Vagina (tissue), 2 donors: Measurements from ENCODE around the gene TCF7L1. TPM values are rescaled to one million over a fixed set of nuclear protein-coding genes. Genes with fewer than 3 reads are reported as not detected.
"Not testable (repeated sequence)": the region's sequence is repeated elsewhere in the genome, so short reads cannot be mapped to it uniquely, and the experiment has no call there.

Source experiments
- DNase-seq, 2 donors: peaks; one replicate each; pipeline ENCODE4 v3.0.0-alpha.2; 2017; ENCODE audit errors: extremely low spot score in 2 of 2
- H3K27ac ChIP-seq: fragments of 200-600 bp; sonication (generic); one replicate; pipeline ENCODE4 v1.5.1; 2019
- H3K27me3 ChIP-seq: fragments of 200-600 bp; sonication (generic); one replicate; pipeline ENCODE4 v1.5.1; 2019
- H3K36me3 ChIP-seq, 2 donors: fragments of 200-600 bp; sonication (generic); one replicate each; pipeline ENCODE4 v1.5.1; 2017 to 2019
- H3K4me1 ChIP-seq: fragments of 200-600 bp; sonication (generic); one replicate; pipeline ENCODE4 v1.5.1; 2019
- H3K4me3 ChIP-seq, 2 donors: fragments of 200-600 bp; sonication (generic); 1 replicate in 1 of 2; 2 replicates in 1 of 2; pipeline ENCODE4 v1.5.1; 2016 to 2019
- H3K9me3 ChIP-seq: fragments of 200-600 bp; sonication (generic); one replicate; pipeline ENCODE4 v1.5.1; 2019
- CTCF ChIP-seq, 3 experiments: fragments of 450-650 bp in 2 of 3; fragments of 200-600 bp in 1 of 3; sonication (generic) in 1 of 3; IDR thresholded peaks; one replicate each; pipeline ENCODE4 v1.5.1; 2017 to 2019; ENCODE audit warnings: antibody characterized with exemption in 3 of 3, mild to moderate bottlenecking in 2 of 3, moderate library complexity in 2 of 3
- POLR2A ChIP-seq, 2 donors: fragments of 450-650 bp; IDR thresholded peaks; one replicate each; pipeline ENCODE4 v1.6.1; 2017; ENCODE audit warnings: antibody characterized with exemption in 2 of 2, mild to moderate bottlenecking in 2 of 2, moderate library complexity in 2 of 2
- POLR2AphosphoS5 ChIP-seq, 2 donors: sonication (generic); formaldehyde crosslinking; IDR thresholded peaks; one replicate each; pipeline ENCODE4 v1.9.0; 2017; ENCODE audit warnings: antibody characterized with exemption in 2 of 2, mild to moderate bottlenecking in 2 of 2, low read depth in 1 of 2; ENCODE audit not compliant: insufficient read depth in 1 of 2
- intact Hi-C: fragments of 100-400 bp; cut with DNase I; formaldehyde crosslinking; loops from one replicate; pipeline ENCODE4 v1.15.1; 2023
- total RNA-seq: library from RNA; depleted of rRNA; stranded (reverse); fragments of >200 nt; gene quantifications from one replicate; pipeline ENCODE4 v1.2.3, GENCODE V29; 2016

Gene TCF7L1
- total RNA-seq, 1 donor from 2014 or later: 8.3 TPM

GRCh38 chr2:85152895-85153294 lies 19.7 kb downstream of the TCF7L1 start:
- H3K9me3 ChIP-seq: no peaks in the 10 kb centered on the region
- DNase-seq: no peak
- no peaks in the 10 kb centered on the region for H3K27me3 ChIP-seq
- H3K4me1 ChIP-seq: peaks cover 39% of the 10 kb centered on the region
- no peaks in the 10 kb centered on the region for H3K36me3 ChIP-seq
- TF ChIP-seq POLR2A (IDR thresholded peaks at IDR 0.05) (no peak), CTCF (IDR thresholded peaks at IDR 0.05) (no peak), POLR2AphosphoS5 (IDR thresholded peaks at IDR 0.05; ENCODE audit: insufficient read depth in 1 of 2, low read depth in 1 of 2) (no peak)
- no peak overlapping the region for H3K27ac ChIP-seq
- intact Hi-C loops: no loop called here
- H3K4me3 ChIP-seq: no peak overlapping the region

GRCh38 chr2:85154048-85154753 lies 21.0 kb downstream of the TCF7L1 start:
- intact Hi-C loops: no loop called here
- Histone ChIP-seq H3K27me3 (no peaks in the 10 kb centered on the region), H3K4me3 (no peak overlapping the region), H3K9me3 (no peaks in the 10 kb centered on the region), H3K36me3 (no peaks in the 10 kb centered on the region), H3K4me1 (peaks cover 47% of the 10 kb centered on the region), H3K27ac (no peak overlapping the region)
- DNase-seq: no peak
- TF ChIP-seq CTCF (IDR thresholded peaks at IDR 0.05) (no peak), POLR2AphosphoS5 (IDR thresholded peaks at IDR 0.05; ENCODE audit: insufficient read depth in 1 of 2, low read depth in 1 of 2) (no peak), POLR2A (IDR thresholded peaks at IDR 0.05) (no peak)

DNA sequence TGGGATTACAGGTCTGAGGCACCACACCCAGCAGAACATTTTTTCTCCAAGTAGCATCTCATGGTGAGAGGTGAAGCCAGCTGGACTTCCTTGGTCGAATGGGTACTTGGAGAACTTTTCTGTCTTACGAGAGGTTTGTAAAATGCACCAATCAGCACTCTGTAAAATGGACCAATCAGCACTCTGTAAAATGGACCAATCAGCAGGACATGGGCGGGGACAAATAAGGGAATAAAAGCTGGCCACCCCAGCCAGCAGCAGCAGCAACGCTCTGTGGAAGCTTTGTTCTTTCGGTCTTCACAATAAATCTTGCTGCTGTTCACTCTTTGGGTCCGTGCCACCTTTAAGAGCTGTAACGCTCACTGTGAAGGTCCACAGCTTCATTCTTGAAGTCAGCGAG lies 21.9 kb downstream of the TCF7L1 start:
- H3K9me3 ChIP-seq, H3K27ac ChIP-seq: not testable (repeated sequence)

DNA sequence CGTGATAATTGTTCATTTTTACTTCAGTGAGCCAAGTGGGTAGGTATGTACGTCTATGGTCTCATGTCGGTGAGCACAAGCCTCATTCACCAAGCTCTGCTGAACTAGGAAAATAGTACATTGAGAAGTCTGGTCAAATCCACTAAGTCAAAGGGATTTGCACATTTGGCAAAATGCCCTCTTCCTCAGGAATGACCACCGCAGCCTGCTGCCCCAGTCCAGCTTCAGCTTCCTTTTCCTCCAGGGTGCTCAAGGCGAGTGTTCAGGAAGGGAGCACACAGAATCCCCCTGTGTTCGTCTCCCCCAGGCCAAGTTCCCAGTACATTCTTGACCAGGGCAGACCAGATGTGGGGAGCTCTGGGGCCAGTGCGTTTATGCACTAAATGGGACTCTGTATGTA lies 23.0 kb downstream of the TCF7L1 start:
- no peak overlapping the region for H3K4me3 ChIP-seq
- H3K27ac ChIP-seq: no peak overlapping the region
- no peak for TF ChIP-seq POLR2AphosphoS5 (IDR thresholded peaks at IDR 0.05; ENCODE audit: insufficient read depth in 1 of 2, low read depth in 1 of 2)
- TF ChIP-seq POLR2A (IDR thresholded peaks at IDR 0.05): no peak
- TF ChIP-seq CTCF (IDR thresholded peaks at IDR 0.05): no peak
- no peaks in the 10 kb centered on the region for H3K9me3 ChIP-seq
- H3K27me3 ChIP-seq: no peaks in the 10 kb centered on the region
- no peak for DNase-seq
- no peaks in the 10 kb centered on the region for H3K36me3 ChIP-seq
- H3K4me1 ChIP-seq: peaks cover 52% of the 10 kb centered on the region
- intact Hi-C loops: no loop called here

More for the DNA sequence above, 21.9 kb downstream of the TCF7L1 start:
- peaks cover 51% of the 10 kb centered on the region for H3K4me1 ChIP-seq
- DNase-seq, intact Hi-C loops, H3K4me3 ChIP-seq, H3K27me3 ChIP-seq, H3K36me3 ChIP-seq: not testable (repeated sequence)

- H3K36me3 ChIP-seq: no peaks in the 10 kb centered on the region
- no peak overlapping the region for H3K27ac ChIP-seq
- intact Hi-C loops: no loop called here
- no peaks in the 10 kb centered on the region for H3K9me3 ChIP-seq
- DNase-seq: no peak
- no peak overlapping the region for H3K4me3 ChIP-seq
- TF ChIP-seq POLR2AphosphoS5 (IDR thresholded peaks at IDR 0.05; ENCODE audit: insufficient read depth in 1 of 2, low read depth in 1 of 2): no peak
- TF ChIP-seq POLR2A (IDR thresholded peaks at IDR 0.05): no peak
- no peak for TF ChIP-seq CTCF (IDR thresholded peaks at IDR 0.05)
- peaks cover 56% of the 10 kb centered on the region for H3K4me1 ChIP-seq
- no peaks in the 10 kb centered on the region for H3K27me3 ChIP-seq
These were observed 23.4 kb downstream of the TCF7L1 start for GRCh38 chr2:85156619-85157018.
